ENCODE data around the gene VTN. TPM values are rescaled to one million over a fixed set of nuclear protein-coding genes. Genes with fewer than 3 reads are reported as not detected.

The VTN gene
- total and polyA plus RNA-seq, 2 donors (not counting 3 experiments of a cell fraction or from before 2014, with no cell fraction given), result 1.1 TPM; not detected in 1

GRCh38 chr17:28343491-28343932, 26.6 kb downstream of the VTN start:
- ChIA-PET CTCF (no interaction called here), POLR2A (no interaction called here)

More at GRCh38 chr17:28343491-28343932, 26.6 kb downstream of the VTN start:
- dilution Hi-C loops (cut with MboI; ENCODE audit: extremely low pct_ligation_motif_present, low sequenced_read_pairs), result no loop called here
- H3K4me1 ChIP-seq (ENCODE audit: control insufficient read depth, extremely low read depth, insufficient read depth, low read length), result peaks cover 41% of the 10 kb centered on the region
- no peak overlapping the region for H3K4me2 ChIP-seq (ENCODE audit: insufficient read depth, low read length)
- H3K79me2 ChIP-seq (ENCODE audit: control insufficient read depth, insufficient read depth, low read length), result peaks cover 14% of the 10 kb centered on the region
- DNase-seq (ENCODE audit: low read depth, low spot score) (no peak), FAIRE-seq (no peak)
- H3K4me3 ChIP-seq (replicated peaks in 1 of 3; ENCODE audit: insufficient read depth in 1 of 3, low read depth in 1 of 3, low read length in 3 of 3), result no peak overlapping the region
- no peaks in the 10 kb centered on the region for H3K9me3 ChIP-seq (replicated peaks; ENCODE audit: control insufficient read depth, insufficient read depth, low read length)
- no peak overlapping the region for H3K27ac ChIP-seq (ENCODE audit: insufficient read depth, low read depth, low read length)
- no peak overlapping the region for H3K9ac ChIP-seq (replicated peaks; ENCODE audit: extremely low read depth, insufficient read depth, low read length)
- no peak overlapping the region for H2AFZ ChIP-seq (ENCODE audit: low read depth, low read length)
- intact Hi-C loops (cut with micrococcal nuclease), result no loop called here
- TF ChIP-seq POLR2AphosphoS5 (IDR thresholded peaks at IDR 0.05; ENCODE audit: insufficient read depth, low read depth, low read length), result no peak
- TF ChIP-seq JUN (IDR thresholded peaks at IDR 0.05; ENCODE audit: borderline replicate concordance, insufficient read depth, insufficient read length, low read depth), result no peak
- no peak for TF ChIP-seq FOS (IDR thresholded peaks at IDR 0.05; ENCODE audit: borderline replicate concordance, insufficient read depth, low read length)
- no peak for TF ChIP-seq GATA2 (IDR thresholded peaks at IDR 0.05; ENCODE audit: insufficient read depth, insufficient read length, low read depth, low read length)
- no peak for TF ChIP-seq POLR2A (IDR thresholded peaks at IDR 0.05; ENCODE audit: low read depth, low read length)
- TF ChIP-seq EZH2 (IDR thresholded peaks at IDR 0.05; ENCODE audit: borderline replicate concordance, low read depth, low read length, severe bottlenecking), result no peak
- TF ChIP-seq MAX (IDR thresholded peaks at IDR 0.05; ENCODE audit: insufficient read depth, insufficient read length), result no peak
- no peak for TF ChIP-seq MYC (IDR thresholded peaks at IDR 0.05; ENCODE audit: low read depth, low read length)
- TF ChIP-seq CTCF (IDR thresholded peaks at IDR 0.05; ENCODE audit: extremely low read depth in 1 of 2, insufficient read depth in 1 of 2, low read depth in 1 of 2, low read length in 2 of 2), result no peak
- no TSS peak for BruUV-seq (replicated peaks)
- H3K36me3 ChIP-seq (ENCODE audit: control insufficient read depth in 2 of 2, extremely low read depth in 1 of 2, insufficient read depth in 2 of 2, low read length in 2 of 2), result peaks cover 24 to 50% of the 10 kb centered on the region in 2 experiments
- no peaks in the 10 kb centered on the region for H3K27me3 ChIP-seq (ENCODE audit: control insufficient read depth in 2 of 2, insufficient read depth in 2 of 2, low read length in 2 of 2)
- no peaks in the 10 kb centered on the region for H4K20me1 ChIP-seq (replicated peaks; ENCODE audit: control insufficient read depth, extremely low read depth, insufficient read depth, low read length)
- no peaks in the 10 kb centered on the region for H3K9me1 ChIP-seq (replicated peaks; ENCODE audit: control insufficient read depth, extremely low read depth, insufficient read depth, low read length)

Data from endothelial cell of umbilical vein (primary cell).